K562 (cell line): ENCODE measurements around the gene ANO9. TPM values are rescaled to one million over a fixed set of nuclear protein-coding genes. Genes with fewer than 3 reads are reported as not detected.
A peak's percentile ranks its signal among the peaks of the same experiment; 100 is the strongest.

Experiments used
- BACH1 ChIP-seq: fragments of 200-800 bp; sonication (Bioruptor generic); IDR thresholded peaks from 2 replicates; pipeline ENCODE4 v1.6.1; 2016; ENCODE audit warnings: missing genetic modification characterization, missing compliant biosample characterization
- CHCHD3 ChIP-seq: fragments of 250-450 bp; sonication (Bioruptor Pico); IDR thresholded peaks from 2 replicates; pipeline ENCODE4 v2.1.2; 2022; ENCODE audit warnings: mild to moderate bottlenecking
- DMBX1 ChIP-seq: fragments of 250-450 bp; sonication (Bioruptor Pico); IDR thresholded peaks from 2 replicates; pipeline ENCODE4 v1.8.0; 2022; ENCODE audit warnings: inconsistent platforms, mild to moderate bottlenecking, moderate library complexity, borderline replicate concordance
- E2F3 ChIP-seq: fragments of 250-450 bp; sonication (Bioruptor Pico); IDR thresholded peaks from 2 replicates; pipeline ENCODE4 v1.4.0; 2020; ENCODE audit warnings: mild to moderate bottlenecking
- E2F8 ChIP-seq: fragments of 450-650 bp; IDR thresholded peaks from 2 replicates; pipeline ENCODE4 v1.7.1; 2018; ENCODE audit warnings: mild to moderate bottlenecking, low read depth; ENCODE audit not compliant: partially characterized antibody
- ESRRA ChIP-seq: fragments of 450-650 bp; IDR thresholded peaks from 2 replicates; pipeline ENCODE4 v1.6.1; 2014; ENCODE audit warnings: low read depth, mild to moderate bottlenecking, moderate library complexity, borderline replicate concordance
- FOXJ3 ChIP-seq: sonication (generic); formaldehyde crosslinking; IDR thresholded peaks from 2 replicates; pipeline ENCODE4 v1.4.0; 2020; ENCODE audit warnings: mild to moderate bottlenecking, missing genetic modification reagents
- HMG20A ChIP-seq: fragments of 450-650 bp; formaldehyde crosslinking; conservative IDR thresholded peaks from 2 replicates; pipeline ENCODE4 v1.4.0; 2020; ENCODE audit warnings: mild to moderate bottlenecking, mixed read lengths
- MEF2D ChIP-seq: conservative IDR thresholded peaks from 2 replicates; pipeline ENCODE4 v1.6.1; 2016; ENCODE audit warnings: low read depth, missing genetic modification characterization, missing compliant biosample characterization
- RNF2 ChIP-seq: sonication (generic); IDR thresholded peaks from 2 replicates; pipeline ENCODE4 v1.6.1; 2016
- RNF219 ChIP-seq: fragments of 250-450 bp; sonication (Bioruptor Pico); IDR thresholded peaks from 2 replicates; pipeline ENCODE4 v1.5.0; 2022; ENCODE audit warnings: mild to moderate bottlenecking
- SLC30A9 ChIP-seq: fragments of 250-450 bp; sonication (Bioruptor Pico); IDR thresholded peaks from 2 replicates; pipeline ENCODE4 v1.8.0; 2022; ENCODE audit warnings: mild to moderate bottlenecking, moderate library complexity
- SMARCB1 ChIP-seq: IDR thresholded peaks from 2 replicates; pipeline ENCODE4 v1.6.1; 2011; ENCODE audit warnings: improper control_type of control experiment, low read depth; ENCODE audit not compliant: insufficient read length
- SOX6 ChIP-seq: fragments of 450-650 bp; IDR thresholded peaks from 2 replicates; pipeline ENCODE4 v1.6.1; 2014; ENCODE audit warnings: mild to moderate bottlenecking
- TAF1 ChIP-seq: IDR thresholded peaks from 2 replicates; pipeline ENCODE4 v1.6.1; 2011; ENCODE audit warnings: mild to moderate bottlenecking, low read length, moderate library complexity; ENCODE audit not compliant: insufficient read depth, control insufficient read depth, severe bottlenecking; ENCODE audit errors: extremely low read depth
- ZEB2 ChIP-seq: fragments of 450-650 bp; IDR thresholded peaks from 2 replicates; pipeline ENCODE4 v1.6.1; 2016
- ZNF609 ChIP-seq: sonication (generic); formaldehyde crosslinking; IDR thresholded peaks from 2 replicates; pipeline ENCODE4 v1.8.1; 2023; ENCODE audit warnings: missing genetic modification reagents, mild to moderate bottlenecking, borderline replicate concordance
- polyA plus RNA-seq, 8 experiments: library from polyadenylated mRNA; depleted of rRNA in 4 of 8; stranded (reverse) in 5 of 8; unstranded in 3 of 8; fragments of >200 nt; fragmentation: Nextera tagmentation in 2 of 8; fragmentation: Illumina TruSeq in 1 of 8; extraction: Ambion mirVana in 2 of 8; extraction: Trizol in 1 of 8; gene quantifications; 2 replicates each; pipeline versions ENCODE4 v1.2.1 to v1.2.3, GENCODE V29; 2011 to 2014; ENCODE audit warnings: inconsistent platforms in 1 of 8, missing spikeins in 1 of 8
- total RNA-seq, 7 experiments: library from RNA; depleted of rRNA in 6 of 7; stranded (reverse); fragments of >200 nt in 6 of 7; fragmentation: Illumina TruSeq in 2 of 7; extraction: Trizol in 2 of 7; gene quantifications; 2 replicates each; pipeline versions ENCODE4 v1.2.1 to v1.2.3, GENCODE V29; 2011 to 2021; ENCODE audit warnings: low replicate concordance in 1 of 7

ANO9 gene
- total and polyA plus RNA-seq, 9 of the 15 experiments (the other 6 are each of a cell fraction or from before 2014, with no cell fraction given) = 0.20 to 14.5 (median 4.5) TPM

- TF ChIP-seq ZNF609 (CRISPR knock-in tag) (no peak), SLC30A9 (CRISPR knock-in tag) (no peak), CHCHD3 (CRISPR knock-in tag) (no peak), BACH1 (tag) (no peak), HMG20A (no peak), SOX6 (no peak), RNF219 (CRISPR knock-in tag) (no peak), ESRRA (peak; percentile 87), E2F3 (CRISPR knock-in tag) (no peak), ZEB2 (peak; percentile 51; the same call in 1 of the 2 replicates), FOXJ3 (CRISPR knock-in tag) (no peak), TAF1 (peak; percentile 14), RNF2 (peak; percentile 74), SMARCB1 (no peak), MEF2D (tag) (no peak), DMBX1 (CRISPR knock-in tag) (no peak), E2F8 (no peak)
Observed at GRCh38 chr11:406796-407650, 34.8 kb downstream of the ANO9 start (continued).
